Choroid plexus epithelial cell (primary cell): ENCODE data around the gene ACAA1.

Source experiments
- DNase-seq: peaks from one replicate; pipeline ENCODE4 v3.0.0-alpha.2; 2010; ENCODE audit warnings: low read depth
- H3K4me3 ChIP-seq: 2 replicates; pipeline ENCODE4 v1.5.1; 2011; ENCODE audit warnings: low read depth, mild to moderate bottlenecking, control low read depth, low read length, moderate library complexity
- TF ChIP-seq, protein P1 (sequence below): conservative IDR thresholded peaks from 2 replicates; pipeline ENCODE4 v1.5.1; 2011; ENCODE audit warnings: low read depth, mild to moderate bottlenecking, control low read depth, inconsistent platforms, low read length, moderate library complexity

ACAA1 gene

DNA sequence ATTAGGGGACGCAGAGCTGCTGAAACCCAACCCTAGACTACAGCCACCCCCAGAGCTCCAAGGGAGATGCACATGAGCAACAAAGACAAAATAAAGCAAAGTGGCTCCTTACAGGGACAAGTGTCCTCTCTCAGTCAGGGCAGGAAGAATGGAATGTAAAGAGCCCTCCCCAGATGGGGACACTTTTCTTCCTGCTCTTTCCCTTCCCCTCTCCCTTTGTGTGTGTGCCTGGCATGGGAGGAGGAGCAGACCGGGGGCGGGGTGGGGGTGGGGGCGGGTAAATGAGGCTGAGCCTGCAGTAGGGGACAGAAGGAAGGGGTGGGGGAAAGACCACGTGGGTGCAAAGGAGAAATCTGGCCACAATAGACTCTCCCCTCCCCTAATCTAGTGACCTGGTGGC, 37.4 kb downstream of the ACAA1 start:
- TF ChIP-seq, protein P1, sequence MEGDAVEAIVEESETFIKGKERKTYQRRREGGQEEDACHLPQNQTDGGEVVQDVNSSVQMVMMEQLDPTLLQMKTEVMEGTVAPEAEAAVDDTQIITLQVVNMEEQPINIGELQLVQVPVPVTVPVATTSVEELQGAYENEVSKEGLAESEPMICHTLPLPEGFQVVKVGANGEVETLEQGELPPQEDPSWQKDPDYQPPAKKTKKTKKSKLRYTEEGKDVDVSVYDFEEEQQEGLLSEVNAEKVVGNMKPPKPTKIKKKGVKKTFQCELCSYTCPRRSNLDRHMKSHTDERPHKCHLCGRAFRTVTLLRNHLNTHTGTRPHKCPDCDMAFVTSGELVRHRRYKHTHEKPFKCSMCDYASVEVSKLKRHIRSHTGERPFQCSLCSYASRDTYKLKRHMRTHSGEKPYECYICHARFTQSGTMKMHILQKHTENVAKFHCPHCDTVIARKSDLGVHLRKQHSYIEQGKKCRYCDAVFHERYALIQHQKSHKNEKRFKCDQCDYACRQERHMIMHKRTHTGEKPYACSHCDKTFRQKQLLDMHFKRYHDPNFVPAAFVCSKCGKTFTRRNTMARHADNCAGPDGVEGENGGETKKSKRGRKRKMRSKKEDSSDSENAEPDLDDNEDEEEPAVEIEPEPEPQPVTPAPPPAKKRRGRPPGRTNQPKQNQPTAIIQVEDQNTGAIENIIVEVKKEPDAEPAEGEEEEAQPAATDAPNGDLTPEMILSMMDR: no peak
- no peak overlapping the region for H3K4me3 ChIP-seq
- DNase-seq: no peak

DNA sequence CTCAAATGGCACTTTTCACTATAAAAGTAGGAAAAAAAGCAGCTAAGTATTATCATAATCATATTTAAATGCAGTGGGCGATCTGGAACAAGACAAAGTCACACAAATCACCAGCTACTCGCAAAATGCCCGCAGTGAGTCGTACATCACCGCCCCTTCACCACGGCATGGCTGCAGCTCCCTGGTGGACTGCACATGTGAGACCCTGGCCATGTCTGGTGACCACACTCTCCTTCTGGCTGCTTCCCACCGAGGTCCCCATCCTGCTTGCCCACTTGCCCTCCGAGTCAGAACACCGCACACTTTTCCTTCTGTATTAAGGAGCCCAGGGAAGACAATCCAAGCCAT, 38.6 kb downstream of the ACAA1 start:
- DNase-seq: no peak
- no peak overlapping the region for H3K4me3 ChIP-seq
- TF ChIP-seq, protein P1: no peak

DNA sequence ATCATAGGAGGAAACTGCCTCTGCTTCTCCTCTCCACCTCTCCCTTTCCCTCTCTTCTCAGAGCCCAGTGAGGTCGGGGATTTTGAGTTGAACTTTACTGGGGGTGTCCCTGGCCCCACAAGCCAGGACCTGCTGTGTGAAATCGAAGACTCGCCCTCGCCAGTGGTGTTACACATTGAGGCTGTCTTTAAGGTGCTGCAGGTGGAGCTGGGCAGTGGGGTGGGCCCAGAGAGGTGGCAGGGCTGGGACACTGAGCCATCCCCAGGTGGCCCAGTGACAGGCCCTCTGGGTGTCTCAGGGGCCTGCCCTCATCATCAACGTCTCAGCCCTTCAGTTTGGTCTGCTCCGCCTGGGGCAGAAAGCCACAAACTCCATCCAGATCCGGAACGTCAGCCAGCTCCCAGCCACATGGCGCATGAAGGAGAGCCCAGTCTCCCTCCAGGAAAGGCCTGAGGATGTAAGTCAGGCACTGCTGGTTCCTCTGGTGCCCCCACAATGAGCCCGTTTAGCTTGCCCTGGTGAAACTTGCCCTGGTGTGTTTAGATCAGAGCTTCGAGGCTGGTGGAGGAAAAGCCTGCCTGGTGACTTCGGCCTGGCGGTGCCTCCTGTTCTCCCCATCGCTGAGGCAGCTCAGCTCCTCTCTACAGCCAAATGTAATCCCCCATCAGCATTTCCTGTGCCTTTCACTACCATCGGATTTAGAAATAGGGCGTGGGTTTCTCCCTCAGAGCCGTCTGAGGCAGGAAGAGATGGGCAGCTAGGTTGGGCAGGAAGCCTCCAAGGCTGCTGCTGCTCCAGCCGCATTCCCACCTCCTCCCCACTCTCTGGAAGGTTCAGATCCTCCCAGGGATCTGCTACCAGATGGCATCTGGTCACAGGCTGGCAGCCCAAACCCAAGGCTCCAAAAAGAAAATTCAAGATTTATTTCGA, 39.2 kb downstream of the ACAA1 start:
- no peak overlapping the region for H3K4me3 ChIP-seq
- DNase-seq: no peak
- TF ChIP-seq, protein P1: no peak

DNA sequence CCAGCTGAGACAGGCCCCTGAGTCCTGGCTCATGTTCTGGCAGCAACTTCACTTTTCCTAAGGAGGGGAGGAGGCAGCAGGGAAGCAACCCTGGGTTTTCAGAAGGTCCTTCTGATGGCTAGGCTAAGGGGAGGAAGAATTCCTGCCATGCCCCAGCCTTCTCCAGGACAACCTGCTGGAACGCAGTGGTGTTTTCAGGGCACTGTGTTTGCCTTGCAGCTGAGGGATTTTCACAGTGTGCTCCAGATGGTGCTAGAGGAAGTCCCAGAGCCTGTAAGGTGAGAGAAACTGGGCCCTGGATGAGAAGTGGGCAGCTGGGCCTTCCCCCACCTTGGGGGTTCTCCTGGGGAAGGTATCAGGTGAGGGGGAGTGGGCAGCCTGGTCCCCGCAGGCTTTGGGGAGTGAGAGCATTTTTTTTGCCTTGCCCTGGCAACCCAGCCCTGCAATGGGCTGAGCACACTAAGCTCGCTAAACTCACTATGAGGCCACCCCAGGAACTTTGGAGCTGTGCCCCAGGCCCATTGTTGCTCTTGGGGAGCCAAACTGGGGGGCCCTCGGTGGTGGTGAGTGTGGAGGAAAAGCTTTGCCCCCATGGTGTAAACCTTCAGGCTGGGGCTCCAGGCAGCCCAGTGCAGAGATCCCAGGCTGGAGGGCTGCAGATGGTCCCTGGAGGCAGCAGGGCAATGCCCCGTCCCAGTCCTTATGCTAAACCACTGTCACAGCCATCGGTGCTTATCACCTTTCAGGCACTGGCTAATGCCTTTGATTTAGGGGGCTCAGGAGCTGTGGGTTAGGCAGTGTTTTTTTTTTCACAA, 41.1 kb downstream of the ACAA1 start:
- DNase-seq: no peak
- TF ChIP-seq, protein P1: no peak
- H3K4me3 ChIP-seq: no peak overlapping the region

DNA sequence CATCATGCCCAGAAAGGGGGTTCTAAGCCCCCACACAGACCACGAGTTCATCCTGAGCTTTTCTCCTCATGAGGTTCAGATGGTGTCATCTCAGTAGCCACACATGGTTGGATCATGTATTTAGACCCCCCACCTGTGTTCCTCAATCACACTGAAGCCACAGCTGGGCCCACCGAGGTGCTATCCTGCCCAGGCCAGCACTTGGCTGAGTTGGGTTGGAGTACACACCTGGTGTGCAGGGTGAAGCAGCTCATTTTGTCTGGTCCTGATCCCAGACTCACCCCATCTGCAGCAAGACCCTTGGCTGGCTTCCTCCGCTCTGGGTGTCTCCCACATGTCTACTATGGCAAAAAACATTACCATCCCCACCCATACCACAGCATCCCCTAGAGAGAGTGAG, 41.9 kb downstream of the ACAA1 start:
- TF ChIP-seq, protein P1: no peak

DNA sequence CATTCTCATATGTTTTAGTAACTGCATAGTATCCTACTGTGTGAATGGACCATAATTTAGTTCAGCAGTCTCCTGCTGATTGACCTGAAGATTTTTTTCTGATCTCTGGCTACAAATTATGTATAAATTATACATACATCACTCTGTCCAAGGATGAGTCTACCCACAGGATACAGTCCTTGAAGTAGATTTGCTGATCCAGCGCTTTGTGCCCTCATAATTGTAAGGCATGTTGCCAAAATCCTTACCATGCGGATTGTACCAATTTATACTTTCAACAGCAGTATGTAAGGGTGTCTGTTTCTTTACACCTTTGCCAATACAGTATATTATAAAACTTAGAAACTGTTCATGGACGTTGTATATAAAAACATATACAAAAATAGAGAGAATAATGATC, 46.5 kb downstream of the ACAA1 start:
- no peak for DNase-seq
- TF ChIP-seq, protein P1: no peak

More for the DNA sequence above, 41.9 kb downstream of the ACAA1 start:
- DNase-seq: no peak
- no peak overlapping the region for H3K4me3 ChIP-seq

More for the DNA sequence above, 46.5 kb downstream of the ACAA1 start:
- H3K4me3 ChIP-seq: no peak overlapping the region
